8988T (cell line): ENCODE measurements around the gene JUP.

Source experiments
- DNase-seq: peaks from one replicate; pipeline ENCODE4 v3.0.0; 2011

The JUP gene

DNA sequence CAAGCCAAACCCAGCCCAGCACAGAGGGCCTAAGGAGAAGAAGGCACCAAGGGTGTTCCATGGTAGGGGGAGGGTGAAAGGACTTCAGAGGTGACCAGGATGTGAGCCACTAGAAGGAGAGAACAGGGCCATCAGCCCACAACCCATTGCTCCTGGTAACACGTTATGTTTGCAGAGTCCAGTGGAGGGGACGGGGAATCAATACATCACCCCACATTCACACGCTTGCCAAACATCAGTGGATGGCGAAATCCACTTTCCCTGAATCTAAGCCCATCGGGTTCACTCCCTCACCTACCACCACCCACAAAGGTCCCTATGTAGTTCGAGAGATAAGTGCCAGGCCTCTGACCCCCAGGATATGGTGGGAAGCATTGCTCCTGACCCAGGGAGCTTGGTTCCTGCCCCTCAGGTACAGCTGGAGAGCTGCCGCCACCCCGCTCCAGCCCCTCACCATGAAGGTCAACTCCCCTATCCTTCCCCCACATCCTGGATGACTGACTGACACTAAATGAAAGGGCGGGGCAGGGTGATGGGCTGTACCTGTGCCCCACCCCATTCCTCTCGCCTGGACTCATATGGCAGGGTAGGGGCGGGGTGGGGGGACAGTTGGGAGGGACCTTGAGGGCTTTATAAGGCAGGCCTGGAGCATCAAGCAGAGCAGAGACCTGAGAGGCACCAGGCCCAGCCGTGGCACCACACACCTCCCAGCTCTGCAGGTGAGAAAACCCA is 74.7 kb downstream of the JUP start, which contains the start of gene GAST:
TSS of gene GAST (plus strand) at position 663 of the 732 bp plus-strand sequence. CDS start 3,106 bp downstream, outside the sequence.
- DNase-seq, result no peak

DNA sequence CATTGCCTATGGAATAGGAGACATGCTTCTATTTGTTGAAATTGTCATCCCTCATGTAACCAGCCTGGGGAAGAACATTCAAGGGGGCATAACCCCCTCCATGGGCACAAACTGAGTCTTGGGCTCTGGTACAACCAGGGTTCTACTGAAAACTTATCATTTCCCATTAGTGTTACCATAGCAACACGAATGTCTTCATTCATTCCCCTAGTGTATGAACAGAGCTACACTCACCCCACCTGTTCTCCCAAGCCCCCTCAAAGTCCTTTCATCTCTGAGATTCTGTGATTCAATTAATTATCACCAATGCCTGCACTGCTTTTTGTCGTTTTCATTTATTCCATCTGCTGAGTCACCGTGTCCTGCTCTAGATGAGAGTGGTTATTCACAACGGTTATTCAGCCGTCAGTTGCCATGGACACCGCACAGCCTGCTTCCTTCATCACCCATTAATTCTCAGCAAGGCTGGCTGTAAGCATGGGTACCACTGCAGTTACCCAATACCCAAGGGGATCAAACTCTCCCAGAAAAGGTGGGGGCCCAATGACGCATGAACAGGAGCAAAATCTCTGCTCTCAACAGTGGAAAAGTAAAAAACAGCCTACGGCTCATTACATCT is 75.9 kb downstream of the JUP start:
- DNase-seq, result no peak

DNA sequence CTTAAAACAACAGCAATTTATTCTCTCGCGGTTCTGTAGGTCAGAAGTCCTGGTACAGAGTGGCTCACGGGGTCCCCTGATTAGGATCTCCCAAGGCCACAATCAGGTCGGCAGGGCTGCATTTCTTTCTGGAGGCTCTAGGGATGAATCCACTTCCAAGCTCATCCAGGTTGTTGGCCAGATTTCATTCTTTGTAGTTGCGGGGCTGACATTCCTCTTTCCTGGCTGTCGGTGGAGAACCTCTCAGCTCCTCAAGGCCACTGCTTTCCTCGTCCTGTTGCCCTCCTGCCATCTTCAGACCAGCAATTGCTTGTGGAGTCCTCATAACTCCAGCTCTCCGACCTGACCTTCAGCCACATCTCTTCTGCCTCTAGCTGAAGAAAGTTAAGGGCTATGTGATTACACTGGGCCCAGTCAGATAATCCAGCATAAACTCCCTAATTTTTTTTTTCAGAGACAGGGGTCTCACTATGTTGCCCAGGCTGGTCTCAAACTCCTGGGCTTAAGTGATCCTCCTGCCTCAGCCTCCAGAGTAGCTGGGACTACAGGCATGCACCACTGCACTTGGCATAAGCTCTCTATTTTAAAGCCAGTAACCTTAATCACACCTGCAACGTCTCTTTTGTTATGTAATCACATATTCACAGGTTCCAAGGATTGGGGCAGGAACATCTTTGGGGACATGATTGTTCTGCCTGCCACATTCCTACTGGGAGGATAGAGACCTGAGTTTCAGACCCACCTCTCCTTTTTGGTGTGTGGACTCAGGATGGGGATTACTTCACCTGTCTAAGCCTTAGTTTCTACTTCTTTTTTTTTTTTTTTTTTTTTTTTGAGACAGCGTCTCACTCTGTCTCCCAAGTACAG is 78.5 kb downstream of the JUP start:
- no peak for DNase-seq

DNA sequence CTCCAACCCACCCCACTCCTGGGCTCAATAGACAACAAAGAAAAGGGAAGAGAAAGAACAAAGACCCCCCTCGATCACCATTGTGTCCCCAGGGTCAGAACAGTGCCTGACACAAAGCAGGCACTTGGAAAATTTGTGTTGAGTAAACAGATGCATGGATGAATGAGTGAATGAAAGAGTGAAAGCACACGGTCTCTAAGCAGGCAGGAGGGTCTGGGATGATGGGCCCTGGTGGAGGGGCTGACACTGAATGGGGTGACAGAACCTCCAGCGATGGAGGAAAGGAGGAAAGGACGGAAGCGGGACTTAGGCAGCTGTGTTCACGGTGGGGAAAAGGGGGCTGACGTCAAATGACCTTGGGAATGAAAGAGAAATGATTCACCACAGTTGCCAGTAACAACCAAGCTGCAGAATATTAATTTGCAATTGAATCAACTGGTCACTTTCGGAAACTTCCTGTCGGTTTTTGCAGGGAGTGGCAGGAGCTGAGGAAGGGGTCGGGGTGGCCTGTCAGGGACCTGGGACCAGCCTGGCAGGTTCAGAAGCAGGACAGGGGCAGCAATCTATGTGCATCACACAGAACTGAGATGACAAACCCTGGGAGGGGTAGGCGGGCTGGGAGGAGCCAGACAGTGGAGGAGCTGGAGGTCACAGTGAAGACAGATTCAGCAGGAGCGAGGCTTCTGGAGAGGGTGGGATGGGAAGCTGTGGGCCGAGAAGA is 81.1 kb downstream of the JUP start:
- DNase-seq, result no peak
